SH-SY5Y (cell line): ENCODE measurements around the gene ADA.
A peak's percentile ranks its signal among the peaks of the same experiment; 100 is the strongest.

Experiments used
- GATA2 ChIP-seq: IDR thresholded peaks from 2 replicates; pipeline ENCODE4 v1.6.1; 2011; ENCODE audit warnings: mild to moderate bottlenecking, low read depth, low read length
- GATA3 ChIP-seq: IDR thresholded peaks from 2 replicates; pipeline ENCODE4 v1.6.1; 2011; ENCODE audit warnings: low read depth, mild to moderate bottlenecking, low read length, moderate library complexity

ADA gene

DNA sequence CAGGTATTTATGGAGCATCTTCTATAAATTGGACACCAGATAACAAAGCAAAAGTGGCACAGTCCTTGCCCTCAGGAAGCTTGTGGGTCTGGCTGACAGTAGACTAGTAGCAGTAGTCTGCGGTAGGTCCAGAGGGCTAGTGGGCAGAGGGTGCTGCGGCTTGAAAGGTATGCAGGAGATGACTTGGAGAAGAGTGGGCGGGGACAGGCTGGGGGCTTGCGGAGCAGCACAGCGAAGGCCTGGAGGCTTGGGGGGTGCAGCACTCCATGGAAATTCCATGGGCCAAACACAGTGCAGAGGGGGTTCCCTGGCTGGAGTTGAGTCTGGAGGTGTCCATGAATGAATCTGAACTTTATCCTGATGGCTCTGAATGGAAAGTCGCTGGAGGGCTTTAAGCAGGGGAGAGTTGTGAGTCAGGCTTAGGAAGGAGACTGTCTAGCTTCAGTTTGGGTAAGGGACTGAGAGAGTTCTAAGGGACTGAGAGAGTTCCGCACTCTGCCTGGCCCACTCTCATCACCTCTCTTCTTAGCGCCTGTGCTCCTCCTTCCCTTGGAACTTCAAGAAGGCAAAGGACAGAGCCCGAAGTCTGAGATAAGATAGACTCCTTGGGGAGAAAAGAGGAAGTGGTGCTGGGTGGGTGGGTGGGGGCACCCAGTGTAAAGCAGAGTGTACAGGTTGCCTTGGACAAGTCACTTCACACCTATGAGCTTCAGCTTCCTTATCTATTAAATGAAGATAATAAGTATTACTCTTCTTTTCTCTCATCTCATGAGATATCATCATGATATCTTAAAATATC lies 60.3 kb downstream of the ADA start:
- TF ChIP-seq GATA2 = no peak
- TF ChIP-seq GATA3 = no peak

DNA sequence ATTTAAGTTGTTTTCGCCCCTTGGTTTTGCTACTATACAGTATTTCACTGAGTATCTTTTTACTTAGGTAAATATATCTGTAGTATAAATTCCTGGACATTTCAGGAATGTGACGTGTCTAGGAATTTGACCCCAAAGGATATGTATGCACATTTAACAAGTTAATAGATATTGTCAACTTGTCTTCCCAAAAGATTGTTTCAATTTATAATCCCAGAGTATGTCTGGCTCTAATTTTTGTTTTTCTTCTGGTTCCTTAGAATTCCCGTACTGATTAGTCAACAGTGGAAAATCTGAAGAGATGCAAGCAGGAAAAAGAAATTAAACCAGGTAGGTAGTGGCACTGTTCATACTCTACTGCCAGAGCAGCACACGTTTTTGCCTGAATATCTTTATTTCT lies 62.0 kb downstream of the ADA start:
- TF ChIP-seq GATA2 = no peak
- no peak for TF ChIP-seq GATA3

- TF ChIP-seq GATA2 (no peak), GATA3 (no peak)
Measured at GRCh38 chr20:44587035-44587980, 64.2 kb downstream of the ADA start.

DNA sequence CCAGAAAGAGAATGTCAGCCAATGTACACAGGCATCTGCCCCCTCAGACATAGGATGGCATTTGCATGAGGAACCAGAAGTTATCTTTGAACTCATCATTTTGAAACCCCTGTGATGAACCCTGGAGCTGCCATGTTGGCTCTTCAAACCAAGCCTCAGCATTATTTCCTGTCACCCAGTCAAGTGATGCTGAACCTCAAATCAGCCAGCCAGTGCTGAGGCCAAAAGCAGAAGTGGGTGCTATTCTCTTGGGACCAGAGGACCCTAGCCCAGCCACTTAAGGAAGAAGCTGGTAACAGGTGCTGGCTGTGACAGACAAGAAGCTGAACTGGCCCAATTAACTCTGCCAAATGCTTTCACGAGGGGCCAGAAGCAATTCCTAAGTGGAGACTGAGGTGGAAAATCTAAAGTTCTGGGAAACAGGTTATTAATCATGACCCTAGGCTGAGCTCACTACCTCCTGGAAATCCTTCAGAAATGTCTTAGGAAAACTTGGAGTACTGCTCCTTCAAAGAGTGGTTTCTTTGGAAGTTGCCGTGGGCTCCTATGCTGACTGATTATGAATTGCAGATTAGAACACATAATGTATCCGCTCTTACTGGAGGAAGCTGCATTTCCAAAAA lies 65.1 kb downstream of the ADA start:
- no peak for TF ChIP-seq GATA2

GRCh38 chr20:44585057-44585963 lies 66.2 kb downstream of the ADA start:
- TF ChIP-seq GATA3 = no peak
- peak; percentile 29; the same call in 1 of the 2 replicates for TF ChIP-seq GATA2

GRCh38 chr20:44584162-44584561 lies 67.3 kb downstream of the ADA start:
- TF ChIP-seq GATA3 (no peak), GATA2 (no peak)

GRCh38 chr20:44583157-44583556 lies 68.3 kb downstream of the ADA start:
- TF ChIP-seq GATA2 (no peak), GATA3 (no peak)

DNA sequence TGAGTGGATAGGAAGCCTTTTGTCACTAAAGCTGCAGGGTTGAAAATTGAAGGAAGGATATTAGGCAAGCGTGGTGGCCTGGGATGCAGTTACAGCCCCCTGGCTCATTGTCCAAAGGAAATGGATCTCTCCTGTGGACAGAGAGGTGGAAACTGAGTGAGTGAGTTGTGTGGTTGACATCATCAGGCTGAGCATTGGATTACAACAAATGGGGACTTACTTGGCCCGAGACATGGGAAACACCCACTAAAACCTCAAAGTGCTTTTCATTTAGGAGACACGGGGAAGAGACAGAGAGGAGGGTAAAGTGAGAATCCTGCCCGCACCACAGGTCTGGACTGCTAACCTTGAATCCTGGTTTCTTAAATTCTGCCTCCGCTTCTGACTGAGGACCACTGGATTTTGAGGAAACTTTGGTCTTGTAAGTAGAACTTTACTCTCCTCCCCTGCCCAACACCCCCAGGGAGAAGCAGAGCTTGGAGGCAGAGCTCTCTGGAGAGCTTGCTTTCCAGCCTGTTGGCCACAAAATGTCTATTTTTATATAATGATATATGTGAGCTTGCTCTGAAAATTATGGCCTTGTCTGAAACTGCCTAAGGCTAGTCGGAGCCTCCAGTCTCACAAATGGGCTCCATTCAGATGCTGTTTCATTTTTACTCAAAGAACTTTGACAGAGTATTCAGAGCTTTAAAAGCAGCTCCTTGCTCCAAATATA lies 69.0 kb downstream of the ADA start, which contains the start of gene PKIG:
Gene PKIG (plus strand): TSS at position 269 of the 715 bp plus-strand sequence. CDS start 31,978 bp downstream, outside the sequence.
- TF ChIP-seq GATA3 (no peak), GATA2 (no peak)

DNA sequence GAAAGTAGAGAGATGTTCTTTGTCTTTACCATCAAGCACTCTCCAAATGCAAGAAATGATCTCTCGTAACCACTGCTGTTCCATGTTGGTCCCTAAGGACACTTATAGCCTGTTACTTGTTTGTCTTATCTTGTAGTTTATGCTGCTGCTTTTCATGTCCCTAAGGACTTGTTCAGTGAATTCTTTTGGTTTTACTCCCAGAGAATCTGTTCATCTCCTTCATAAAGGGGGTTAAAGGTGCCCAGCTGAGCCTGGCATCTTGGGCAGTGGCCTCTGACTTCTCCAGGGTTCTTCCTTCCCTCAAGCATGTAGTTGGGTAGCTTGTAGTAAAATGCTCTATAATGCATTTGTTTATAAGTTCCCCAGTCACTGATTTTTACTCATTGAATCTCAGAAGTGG lies 70.0 kb downstream of the ADA start:
- TF ChIP-seq GATA3 = no peak

- TF ChIP-seq GATA2 (no peak), GATA3 (no peak)
Measured at GRCh38 chr20:44580581-44581268, 70.8 kb downstream of the ADA start.

DNA sequence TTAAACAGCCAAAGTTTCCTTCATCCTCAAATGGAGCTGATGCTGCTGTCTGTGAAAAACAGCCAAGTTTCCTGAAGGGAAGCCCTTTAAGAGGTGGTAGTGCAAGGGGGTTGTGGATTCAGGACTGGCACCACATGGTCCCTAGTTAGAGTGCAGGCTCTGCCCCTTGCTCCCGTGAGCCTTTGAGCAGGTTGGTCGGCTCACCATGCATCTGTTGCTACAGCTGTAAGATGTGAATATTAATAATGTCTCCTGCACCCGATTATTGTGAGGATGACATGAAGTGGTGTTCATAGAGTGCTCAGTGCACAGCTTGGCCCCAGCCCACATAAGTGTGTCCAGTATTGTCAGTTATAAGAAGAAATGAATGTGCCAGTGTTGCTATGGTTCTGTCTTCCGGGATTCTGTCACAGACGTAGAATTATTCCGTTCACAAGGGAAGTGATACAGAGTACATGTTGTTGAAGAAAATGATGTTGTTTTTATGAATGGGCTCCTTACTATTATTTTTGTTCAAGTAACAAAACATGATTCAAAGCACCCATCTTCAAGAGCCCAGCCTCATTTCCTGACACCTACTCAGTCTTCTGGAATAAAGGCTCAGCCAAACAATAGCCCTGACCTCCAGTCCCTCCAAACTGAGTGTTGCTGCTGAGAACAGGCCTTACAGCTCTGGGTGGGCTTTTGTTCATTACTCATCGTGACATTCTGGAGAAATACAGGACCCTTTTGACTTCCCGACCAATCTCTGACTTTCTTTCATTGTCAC lies 72.0 kb downstream of the ADA start:
- TF ChIP-seq GATA3 = no peak
- no peak for TF ChIP-seq GATA2

- TF ChIP-seq GATA3 (no peak), GATA2 (no peak)
Measured at GRCh38 chr20:44576297-44576696, 75.2 kb downstream of the ADA start.
